Stimulated activated naive CD8-positive, alpha-beta T cell treated with anti-CD3 and anti-CD28 coated beads, Interleukin-15, Interleukin-2, amounts not matched to agents 100 ng/mL and 50 ng/mL, for 24 hours (primary cell): ENCODE results near the gene OXER1.
A peak's percentile ranks its signal among the peaks of the same experiment; 100 is the strongest.

Experiments
- H3K27ac Mint-ChIP-seq: one replicate; pipeline ENCODE4 v1.8.0; 2021; ENCODE audit warnings: mild to moderate bottlenecking, mixed read lengths
- H3K27me3 Mint-ChIP-seq: one replicate; pipeline ENCODE4 v1.8.0; 2021; ENCODE audit warnings: mixed read lengths
- H3K36me3 Mint-ChIP-seq: one replicate; pipeline ENCODE4 v1.8.0; 2021; ENCODE audit warnings: low read depth, mixed read lengths
- H3K4me1 Mint-ChIP-seq: one replicate; pipeline ENCODE4 v1.8.0; 2021; ENCODE audit warnings: low read depth, mixed read lengths
- H3K4me3 Mint-ChIP-seq: one replicate; pipeline ENCODE4 v1.8.0; 2021; ENCODE audit warnings: mild to moderate bottlenecking, mixed read lengths
- H3K9me3 Mint-ChIP-seq: one replicate; pipeline ENCODE4 v1.8.0; 2021; ENCODE audit warnings: mixed read lengths

Gene OXER1

DNA sequence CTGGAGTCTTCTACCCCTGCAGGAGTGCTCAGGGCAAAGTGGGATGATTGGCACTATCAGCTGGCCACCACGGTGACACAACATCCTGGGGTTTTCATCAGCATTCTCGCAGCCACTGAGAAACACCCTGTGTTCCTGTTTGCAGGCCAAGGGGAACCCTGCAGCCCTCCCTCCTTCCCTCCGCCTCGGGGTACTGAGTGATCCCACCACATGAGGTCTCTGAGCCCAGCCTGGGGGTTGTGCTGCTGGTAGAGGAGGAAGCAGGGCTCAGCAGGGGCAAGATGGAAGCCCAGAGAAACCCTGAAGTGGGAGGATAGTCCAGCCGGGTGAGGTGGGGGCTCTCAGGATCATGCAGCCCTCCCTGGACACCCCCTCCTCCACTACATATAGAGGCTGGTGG is at the start of gene OXER1:
OXER1 (minus strand) TSS at position 40 of the 400 bp plus-strand sequence. CDS start 73 bp downstream, outside the sequence.
- no peak within 1 kb of the TSS for H3K27ac Mint-ChIP-seq
- H3K27me3 Mint-ChIP-seq = no peaks in the 10 kb centered on the region
- H3K4me3 Mint-ChIP-seq = no peak within 1 kb of the TSS
- H3K9me3 Mint-ChIP-seq = no peaks in the 10 kb centered on the region
- no peaks in the 10 kb centered on the region for H3K36me3 Mint-ChIP-seq
- H3K4me1 Mint-ChIP-seq = no peaks in the 10 kb centered on the region

GRCh38 chr2:42812899-42813479 is 49.1 kb upstream of the OXER1 start:
- H3K27ac Mint-ChIP-seq = peak overlapping the region; percentile 38
- no peak overlapping the region for H3K4me3 Mint-ChIP-seq
- no peaks in the 10 kb centered on the region for H3K36me3 Mint-ChIP-seq
- no peaks in the 10 kb centered on the region for H3K27me3 Mint-ChIP-seq
- H3K9me3 Mint-ChIP-seq = no peaks in the 10 kb centered on the region
- peaks cover 19% of the 10 kb centered on the region for H3K4me1 Mint-ChIP-seq

DNA sequence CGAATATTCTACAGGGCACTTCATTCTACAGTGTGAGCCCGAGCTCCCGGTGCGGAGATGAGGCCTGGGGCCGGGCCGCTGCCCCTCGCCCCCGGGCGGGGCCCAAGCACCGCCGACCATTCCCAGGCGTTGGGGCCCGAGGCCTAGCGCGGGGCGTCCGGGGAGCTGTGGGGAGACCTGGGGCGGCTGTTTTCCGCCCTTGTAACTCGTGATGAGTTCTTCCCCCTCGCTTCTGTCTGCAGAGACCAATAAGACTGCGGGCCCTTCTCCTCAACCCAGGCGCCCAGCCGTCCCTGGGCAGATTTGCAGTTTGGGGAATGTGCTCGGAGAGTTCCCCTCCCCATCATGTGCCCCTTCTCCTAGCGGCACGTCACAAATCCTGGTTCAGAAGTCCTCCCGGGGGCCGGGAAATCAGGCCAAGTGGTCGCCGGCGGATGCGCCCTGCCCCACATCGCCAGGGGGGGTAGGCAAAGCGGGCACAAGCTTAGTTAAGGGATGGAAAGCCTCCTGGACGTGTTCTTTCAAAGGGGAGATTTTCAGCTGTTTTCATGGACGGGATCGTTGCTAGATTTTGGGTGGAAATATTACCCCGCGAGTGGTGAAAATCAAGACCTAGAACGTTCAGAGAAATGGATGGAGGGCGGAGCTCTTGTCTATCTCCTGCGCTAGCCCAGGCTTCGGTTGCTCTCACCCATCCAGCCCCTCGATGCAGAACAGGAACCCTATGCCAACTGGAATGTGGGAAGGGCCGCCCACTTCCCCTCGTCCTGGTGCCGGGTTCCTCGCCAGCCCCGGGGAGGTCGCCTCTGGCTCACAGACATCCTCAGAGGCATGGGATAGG is 47.3 kb upstream of the OXER1 start:
- peaks cover 19% of the 10 kb centered on the region for H3K4me1 Mint-ChIP-seq
- H3K27ac Mint-ChIP-seq = peak overlapping the region; percentile 99
- H3K4me3 Mint-ChIP-seq = peak overlapping the region; percentile 95
- no peaks in the 10 kb centered on the region for H3K9me3 Mint-ChIP-seq
- no peaks in the 10 kb centered on the region for H3K27me3 Mint-ChIP-seq
- H3K36me3 Mint-ChIP-seq = no peaks in the 10 kb centered on the region

DNA sequence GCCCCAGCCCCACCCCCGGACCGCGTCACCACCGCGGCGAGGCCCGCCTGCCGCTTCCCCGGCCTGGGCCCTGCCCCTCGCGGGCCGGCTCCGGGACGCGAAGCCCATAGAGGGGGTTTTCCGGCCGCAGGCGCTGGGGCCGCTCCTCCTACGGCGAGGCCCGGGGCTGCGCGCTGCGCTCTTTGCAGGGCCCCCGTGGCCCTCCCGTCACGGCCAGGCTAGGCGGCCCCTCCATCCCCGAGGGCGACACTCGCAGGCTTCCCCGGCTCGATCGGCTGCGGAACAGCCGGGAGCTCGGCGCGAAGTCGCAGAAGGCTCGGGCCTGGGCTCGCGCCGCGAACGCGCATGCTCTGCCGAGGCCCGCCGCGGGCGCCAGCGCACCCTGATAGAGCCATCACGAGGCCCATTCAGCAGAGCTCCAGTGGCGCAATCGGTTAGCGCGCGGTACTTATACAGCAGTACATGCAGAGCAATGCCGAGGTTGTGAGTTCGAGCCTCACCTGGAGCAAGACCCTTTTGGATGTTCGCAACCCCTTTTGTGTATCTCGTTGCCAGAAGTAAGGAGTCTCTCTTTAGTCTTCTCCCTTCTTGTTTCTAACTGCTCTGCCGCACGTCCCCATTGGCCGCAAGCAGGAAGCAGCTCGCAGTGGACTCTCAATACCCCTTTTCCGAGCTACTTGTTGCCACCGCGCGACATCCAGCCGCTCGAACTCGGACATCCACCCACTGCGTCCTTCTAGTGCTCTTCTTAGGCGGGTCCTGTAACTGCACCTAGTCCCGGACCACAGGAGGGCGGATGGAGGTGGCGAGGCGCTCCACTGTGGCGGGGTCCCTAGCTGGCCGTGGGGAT is 46.4 kb upstream of the OXER1 start:
- H3K27me3 Mint-ChIP-seq = peaks cover 3% of the 10 kb centered on the region
- H3K36me3 Mint-ChIP-seq = no peaks in the 10 kb centered on the region
- no peaks in the 10 kb centered on the region for H3K9me3 Mint-ChIP-seq
- H3K4me3 Mint-ChIP-seq = peak overlapping the region; percentile 95
- peaks cover 19% of the 10 kb centered on the region for H3K4me1 Mint-ChIP-seq
- peak overlapping the region; percentile 99 for H3K27ac Mint-ChIP-seq

- H3K27me3 Mint-ChIP-seq = peaks cover 3% of the 10 kb centered on the region
- H3K36me3 Mint-ChIP-seq = no peaks in the 10 kb centered on the region
- peaks cover 19% of the 10 kb centered on the region for H3K4me1 Mint-ChIP-seq
- peak overlapping the region; percentile 73 for H3K27ac Mint-ChIP-seq
- H3K9me3 Mint-ChIP-seq = no peaks in the 10 kb centered on the region
- peak overlapping the region; percentile 66 for H3K4me3 Mint-ChIP-seq
Measured at GRCh38 chr2:42809819-42810120, 45.8 kb upstream of the OXER1 start.

- Mint-ChIP-seq H3K4me1 (peaks cover 19% of the 10 kb centered on the region), H3K9me3 (no peaks in the 10 kb centered on the region), H3K27me3 (peaks cover 3% of the 10 kb centered on the region), H3K36me3 (no peaks in the 10 kb centered on the region), H3K4me3 (peak overlapping the region; percentile 66), H3K27ac (peak overlapping the region; percentile 73)
Measured at GRCh38 chr2:42809131-42809818, 45.3 kb upstream of the OXER1 start.

DNA sequence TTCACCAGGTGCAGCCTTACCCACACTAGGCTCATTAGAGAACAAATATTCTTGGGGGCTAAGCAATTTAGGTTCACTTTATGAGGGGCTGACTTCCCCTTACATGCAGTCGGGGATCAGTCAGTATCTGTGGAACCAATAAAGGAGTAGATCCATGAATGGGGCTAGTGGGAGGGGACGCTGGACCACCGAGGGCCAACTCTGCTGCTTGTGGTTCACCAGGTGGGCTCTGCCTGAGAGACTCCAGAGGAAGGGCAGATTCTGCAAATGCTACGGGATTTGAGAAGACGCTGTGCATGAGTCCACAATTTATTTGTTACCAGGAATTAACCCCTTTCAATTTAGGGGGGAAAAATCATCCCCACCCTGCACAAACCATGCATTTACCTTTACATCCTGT is 44.4 kb upstream of the OXER1 start:
- Mint-ChIP-seq H3K4me1 (peaks cover 19% of the 10 kb centered on the region), H3K9me3 (no peaks in the 10 kb centered on the region), H3K27me3 (peaks cover 3% of the 10 kb centered on the region), H3K36me3 (no peaks in the 10 kb centered on the region), H3K27ac (no peak overlapping the region), H3K4me3 (no peak overlapping the region)

GRCh38 chr2:42806786-42807185 is 42.9 kb upstream of the OXER1 start:
- Mint-ChIP-seq H3K4me1 (peaks cover 15% of the 10 kb centered on the region), H3K36me3 (no peaks in the 10 kb centered on the region), H3K9me3 (no peaks in the 10 kb centered on the region), H3K4me3 (no peak overlapping the region), H3K27ac (no peak overlapping the region), H3K27me3 (peaks cover 6% of the 10 kb centered on the region)

DNA sequence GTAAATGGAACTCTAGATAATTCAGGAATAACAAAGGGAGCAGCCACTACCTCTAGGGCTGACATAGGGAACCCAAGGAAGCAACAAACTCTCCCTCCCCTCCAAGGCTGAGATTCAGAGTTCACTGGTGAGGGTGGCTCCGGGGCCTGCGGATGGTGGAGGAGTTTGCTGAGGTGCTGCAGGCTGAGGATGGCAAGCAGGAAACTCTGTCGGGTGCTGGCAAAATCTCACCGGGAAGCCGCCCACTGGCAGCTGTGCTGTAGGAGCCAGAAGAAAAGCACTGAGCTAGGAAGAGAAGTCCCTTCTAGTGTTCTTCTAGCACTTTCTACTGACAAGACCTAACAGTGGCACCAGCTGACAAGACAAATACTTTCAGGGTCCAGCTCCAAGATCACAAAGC is 41.0 kb upstream of the OXER1 start:
- Mint-ChIP-seq H3K27ac (no peak overlapping the region), H3K4me1 (peaks cover 16% of the 10 kb centered on the region), H3K9me3 (no peaks in the 10 kb centered on the region), H3K36me3 (no peaks in the 10 kb centered on the region), H3K27me3 (peaks cover 10% of the 10 kb centered on the region), H3K4me3 (no peak overlapping the region)

GRCh38 chr2:42804338-42804737 is 40.4 kb upstream of the OXER1 start:
- Mint-ChIP-seq H3K27me3 (peaks cover 10% of the 10 kb centered on the region), H3K4me1 (peaks cover 12% of the 10 kb centered on the region)

DNA sequence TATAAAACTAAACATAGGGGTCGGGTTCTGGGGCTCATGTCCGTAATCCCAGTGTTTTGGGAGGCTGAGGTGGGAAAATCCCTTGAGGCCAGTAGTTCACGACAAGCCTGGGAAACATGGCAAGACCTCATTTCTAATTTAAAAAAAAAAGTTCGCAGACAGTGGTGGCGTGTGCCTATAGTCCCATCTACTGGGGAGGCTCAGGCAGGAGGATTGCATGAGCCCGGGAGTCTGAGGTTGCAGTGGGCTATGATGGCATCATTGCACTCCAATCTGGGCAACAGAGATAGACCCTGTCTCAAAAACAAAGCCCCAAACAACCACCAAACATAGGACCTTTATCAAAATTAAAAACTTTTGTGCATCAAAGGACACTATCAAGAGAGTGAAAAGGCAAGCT is 38.2 kb upstream of the OXER1 start:
- Mint-ChIP-seq H3K36me3 (no peaks in the 10 kb centered on the region), H3K4me1 (peaks cover 16% of the 10 kb centered on the region), H3K4me3 (no peak overlapping the region), H3K27me3 (peaks cover 10% of the 10 kb centered on the region), H3K27ac (no peak overlapping the region), H3K9me3 (no peaks in the 10 kb centered on the region)

More at GRCh38 chr2:42804338-42804737, 40.4 kb upstream of the OXER1 start:
- Mint-ChIP-seq H3K4me3 (no peak overlapping the region), H3K27ac (no peak overlapping the region), H3K36me3 (no peaks in the 10 kb centered on the region), H3K9me3 (no peaks in the 10 kb centered on the region)

DNA sequence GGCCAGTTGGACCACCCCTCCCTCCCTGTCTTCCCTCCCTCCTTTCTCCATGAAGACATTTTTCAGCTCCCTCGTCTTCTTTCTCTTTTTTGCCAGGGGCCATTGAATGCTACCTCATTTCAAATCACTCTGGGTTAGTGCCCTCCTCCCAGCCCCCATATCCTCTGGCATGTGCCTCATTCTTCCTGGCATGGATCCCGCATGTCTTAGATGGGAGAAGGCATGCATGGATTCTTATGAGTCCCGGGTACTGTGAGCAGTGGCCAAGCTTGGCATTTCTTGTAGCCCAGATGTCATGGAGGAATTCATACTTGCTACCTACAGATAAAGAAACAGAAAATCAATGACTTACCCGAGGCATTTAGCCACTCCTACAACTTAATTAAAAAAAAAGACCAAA is 37.4 kb upstream of the OXER1 start:
- Mint-ChIP-seq H3K4me3 (no peak overlapping the region), H3K9me3 (no peaks in the 10 kb centered on the region), H3K36me3 (no peaks in the 10 kb centered on the region), H3K27me3 (peaks cover 10% of the 10 kb centered on the region), H3K4me1 (peaks cover 23% of the 10 kb centered on the region), H3K27ac (no peak overlapping the region)

DNA sequence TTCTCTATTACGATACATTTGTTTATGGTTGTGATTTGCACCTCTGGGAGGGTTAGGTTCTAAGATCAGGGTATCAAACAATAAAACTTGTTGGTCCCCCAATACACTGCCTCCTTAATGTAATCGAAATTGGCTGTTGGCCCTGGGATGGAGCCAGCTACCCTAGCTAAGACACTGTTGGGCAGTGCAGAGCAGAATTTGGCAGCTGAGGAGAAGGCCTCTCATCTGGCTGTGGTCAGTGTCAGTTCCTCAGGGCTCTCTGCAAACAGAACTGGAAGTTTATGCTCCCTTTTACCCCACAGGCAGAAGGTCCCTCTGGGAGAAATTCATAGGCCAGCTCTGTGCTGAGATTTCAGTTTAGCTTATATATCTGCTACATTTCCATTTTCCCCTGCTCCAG is 37.0 kb upstream of the OXER1 start:
- H3K27ac Mint-ChIP-seq = no peak overlapping the region
- no peaks in the 10 kb centered on the region for H3K36me3 Mint-ChIP-seq
- H3K27me3 Mint-ChIP-seq = peaks cover 10% of the 10 kb centered on the region
- no peak overlapping the region for H3K4me3 Mint-ChIP-seq
- H3K9me3 Mint-ChIP-seq = no peaks in the 10 kb centered on the region
- peaks cover 27% of the 10 kb centered on the region for H3K4me1 Mint-ChIP-seq

- Mint-ChIP-seq H3K4me3 (no peak overlapping the region), H3K27me3 (peaks cover 8% of the 10 kb centered on the region), H3K36me3 (no peaks in the 10 kb centered on the region), H3K4me1 (peaks cover 32% of the 10 kb centered on the region), H3K27ac (no peak overlapping the region), H3K9me3 (no peaks in the 10 kb centered on the region)
Measured at GRCh38 chr2:42800461-42800962, 36.6 kb upstream of the OXER1 start.
